ENCODE results near the gene TMEM213. TPM values are rescaled to one million over a fixed set of nuclear protein-coding genes. Genes with fewer than 3 reads are reported as not detected.

Gene TMEM213
- total RNA-seq, 1 experiment from 2014 or later: not detected

- in situ Hi-C loops (cut with HindIII; ENCODE audit: low pct_unique_long_range_greater_than_20kb, low sequenced_read_pairs): no loop called here
These were observed 68.0 kb downstream of the TMEM213 start for GRCh38 chr7:138865843-138866242.

GRCh38 chr7:138866353-138866752 lies 68.6 kb downstream of the TMEM213 start:
- in situ Hi-C loops (cut with HindIII; ENCODE audit: low pct_unique_long_range_greater_than_20kb, low sequenced_read_pairs): no loop called here
- no peak for DNase-seq (ENCODE audit: low read depth)

More at GRCh38 chr7:138865843-138866242, 68.0 kb downstream of the TMEM213 start:
- DNase-seq (ENCODE audit: low read depth): no peak

- DNase-seq (ENCODE audit: low read depth): no peak
- in situ Hi-C loops (cut with HindIII; ENCODE audit: low pct_unique_long_range_greater_than_20kb, low sequenced_read_pairs): no loop called here
These were observed 70.0 kb downstream of the TMEM213 start for GRCh38 chr7:138867744-138868143.

- DNase-seq (ENCODE audit: low read depth): no peak
- in situ Hi-C loops (cut with HindIII; ENCODE audit: low pct_unique_long_range_greater_than_20kb, low sequenced_read_pairs): no loop called here
These were observed 70.9 kb downstream of the TMEM213 start for GRCh38 chr7:138868711-138869110.

- in situ Hi-C loops (cut with HindIII; ENCODE audit: low pct_unique_long_range_greater_than_20kb, low sequenced_read_pairs): no loop called here
- no peak for DNase-seq (ENCODE audit: low read depth)
These were observed 71.6 kb downstream of the TMEM213 start for GRCh38 chr7:138869353-138869752.

- no peak for DNase-seq (ENCODE audit: low read depth)
- in situ Hi-C loops (cut with HindIII; ENCODE audit: low pct_unique_long_range_greater_than_20kb, low sequenced_read_pairs): no loop called here
These were observed 73.4 kb downstream of the TMEM213 start for GRCh38 chr7:138871065-138871813.

GRCh38 chr7:138871814-138872090 lies 74.0 kb downstream of the TMEM213 start:
- no peak for DNase-seq (ENCODE audit: low read depth)
- in situ Hi-C loops (cut with HindIII; ENCODE audit: low pct_unique_long_range_greater_than_20kb, low sequenced_read_pairs): no loop called here

- in situ Hi-C loops (cut with HindIII; ENCODE audit: low pct_unique_long_range_greater_than_20kb, low sequenced_read_pairs): no loop called here
- peak; percentile 46 for DNase-seq (ENCODE audit: low read depth)
These were observed 74.8 kb downstream of the TMEM213 start for GRCh38 chr7:138872576-138872975.

- DNase-seq (ENCODE audit: low read depth): no peak
- in situ Hi-C loops (cut with HindIII; ENCODE audit: low pct_unique_long_range_greater_than_20kb, low sequenced_read_pairs): no loop called here
These were observed 75.6 kb downstream of the TMEM213 start for GRCh38 chr7:138873220-138873892.

GRCh38 chr7:138875794-138876193 lies 78.0 kb downstream of the TMEM213 start:
- peak; percentile 87 for DNase-seq (ENCODE audit: low read depth)
- in situ Hi-C loops (cut with HindIII; ENCODE audit: low pct_unique_long_range_greater_than_20kb, low sequenced_read_pairs): no loop called here

GRCh38 chr7:138876326-138876725 lies 78.5 kb downstream of the TMEM213 start:
- in situ Hi-C loops (cut with HindIII; ENCODE audit: low pct_unique_long_range_greater_than_20kb, low sequenced_read_pairs): no loop called here
- no peak for DNase-seq (ENCODE audit: low read depth)

GRCh38 chr7:138878051-138878450 lies 80.3 kb downstream of the TMEM213 start:
- in situ Hi-C loops (cut with HindIII; ENCODE audit: low pct_unique_long_range_greater_than_20kb, low sequenced_read_pairs): no loop called here
- DNase-seq (ENCODE audit: low read depth): no peak

- DNase-seq (ENCODE audit: low read depth): no peak
- in situ Hi-C loops (cut with HindIII; ENCODE audit: low pct_unique_long_range_greater_than_20kb, low sequenced_read_pairs): no loop called here
These were observed 81.1 kb downstream of the TMEM213 start for GRCh38 chr7:138878856-138879255.

GRCh38 chr7:138879356-138879755 lies 81.6 kb downstream of the TMEM213 start:
- DNase-seq (ENCODE audit: low read depth): no peak
- in situ Hi-C loops (cut with HindIII; ENCODE audit: low pct_unique_long_range_greater_than_20kb, low sequenced_read_pairs): no loop called here

- no peak for DNase-seq (ENCODE audit: low read depth)
- in situ Hi-C loops (cut with HindIII; ENCODE audit: low pct_unique_long_range_greater_than_20kb, low sequenced_read_pairs): no loop called here
These were observed 83.2 kb downstream of the TMEM213 start for GRCh38 chr7:138880881-138881578.

- DNase-seq (ENCODE audit: low read depth): no peak
- in situ Hi-C loops (cut with HindIII; ENCODE audit: low pct_unique_long_range_greater_than_20kb, low sequenced_read_pairs): no loop called here
These were observed 83.9 kb downstream of the TMEM213 start for GRCh38 chr7:138881579-138882188.

GRCh38 chr7:138882249-138882648 lies 84.5 kb downstream of the TMEM213 start:
- in situ Hi-C loops (cut with HindIII; ENCODE audit: low pct_unique_long_range_greater_than_20kb, low sequenced_read_pairs): no loop called here
- DNase-seq (ENCODE audit: low read depth): no peak

GRCh38 chr7:138885383-138886147 lies 87.8 kb downstream of the TMEM213 start:
- in situ Hi-C loops (cut with HindIII; ENCODE audit: low pct_unique_long_range_greater_than_20kb, low sequenced_read_pairs): no loop called here
- no peak for DNase-seq (ENCODE audit: low read depth)

Measured in Caki2 (cell line).